HepG2 (cell line): ENCODE measurements around the gene CDK7. TPM values are rescaled to one million over a fixed set of nuclear protein-coding genes. Genes with fewer than 3 reads are reported as not detected.

Experiments
- ATAC-seq: fragments of 200-7000 bp; cut with Tn5 transposase; 3 replicates; pipeline ENCODE4 v1.9.1; 2020; ENCODE audit warnings: mild to moderate bottlenecking, moderate library complexity
- BruUV-seq: library from RNA; stranded (reverse); fragments of 400-500 nt; replicated peaks from 2 replicates; lab custom pipeline; 2021; lab: Mats Ljungman, UMichigan
- CTCF ChIA-PET: fragments of 300-600 bp; formaldehyde crosslinking; extraction: SDS; loops from one replicate; lab custom pipeline; 2021; ENCODE audit warnings: low total read pairs, inconsistent platforms, low intra/inter-chr PET ratio; lab: Yijun Ruan, JAX
- POLR2A ChIA-PET: fragments of 350-600 bp; sonication (Branson Sonifier 250); formaldehyde crosslinking; loops from one replicate; lab custom pipeline; 2020; ENCODE audit warnings: antibody characterized with exemption, inconsistent platforms; lab: Yijun Ruan, JAX
- DNase-seq: peaks from one replicate; pipeline ENCODE4 v3.0.0-alpha.2; 2015; ENCODE audit warnings: low spot score
- FAIRE-seq: peaks from 3 replicates; lab custom pipeline; 2011; peaks lifted over from hg19 to GRCh38; lab: Jason Lieb, UNC
- H2AFZ ChIP-seq: one replicate; pipeline ENCODE4 v1.6.1; 2011; ENCODE audit warnings: low read length, inconsistent platforms
- H3K27ac ChIP-seq: fragments of 300-600 bp; 3 replicates; pipeline ENCODE4 v1.8.0; 2011; ENCODE audit warnings: mixed run types, mild to moderate bottlenecking, mixed read lengths, low read length, inconsistent platforms; ENCODE audit not compliant: insufficient read depth; ENCODE audit errors: extremely low read length
- H3K27me3 ChIP-seq, 2 experiments: fragments of 200-600 bp in 1 of 2; 2 replicates in 1 of 2; 3 replicates in 1 of 2; pipeline versions ENCODE4 v1.6.0 to v1.8.0; 2011; ENCODE audit warnings: low read length in 2 of 2, mild to moderate bottlenecking in 2 of 2, moderate library complexity in 2 of 2, inconsistent platforms in 1 of 2; ENCODE audit not compliant: insufficient read depth in 2 of 2, control insufficient read depth in 1 of 2
- H3K36me3 ChIP-seq, 2 experiments: fragments of 200-600 bp in 1 of 2; replicated peaks in 1 of 2; 2 replicates in 1 of 2; 3 replicates in 1 of 2; pipeline versions ENCODE4 v1.5.1 to v1.8.0; 2011; ENCODE audit warnings: low read length in 2 of 2, inconsistent platforms in 1 of 2; ENCODE audit not compliant: insufficient read depth in 2 of 2, control insufficient read depth in 1 of 2
- H3K4me1 ChIP-seq: 2 replicates; pipeline ENCODE4 v1.5.1; 2012; ENCODE audit warnings: low read length, inconsistent platforms; ENCODE audit not compliant: insufficient read depth
- H3K4me2 ChIP-seq: 2 replicates; pipeline ENCODE4 v1.6.0; 2011; ENCODE audit warnings: low read depth, low read length, inconsistent platforms
- H3K4me3 ChIP-seq, 3 experiments: fragments of 200-600 bp in 1 of 3; sonication (generic), shearing (Covaris generic) in 1 of 3; replicated peaks in 1 of 3; 2 replicates each; pipeline ENCODE4 v1.5.1; 2011 to 2016; ENCODE audit warnings: low read length in 3 of 3, inconsistent platforms in 2 of 3, low read depth in 2 of 3, mild to moderate bottlenecking in 2 of 3, control low read depth in 1 of 3, mixed read lengths in 1 of 3; ENCODE audit not compliant: insufficient read depth in 1 of 3
- H3K79me2 ChIP-seq: one replicate; pipeline ENCODE4 v1.6.1; 2011; ENCODE audit warnings: low read length, inconsistent platforms; ENCODE audit not compliant: insufficient read depth
- H3K9ac ChIP-seq: 2 replicates; pipeline ENCODE4 v1.6.0; 2011; ENCODE audit warnings: mild to moderate bottlenecking, low read depth, low read length, inconsistent platforms; ENCODE audit not compliant: insufficient read depth
- H3K9me3 ChIP-seq: 2 replicates; pipeline ENCODE4 v1.5.1; 2012; ENCODE audit warnings: mild to moderate bottlenecking, low read length
- H4K20me1 ChIP-seq: 2 replicates; pipeline ENCODE4 v1.6.0; 2011; ENCODE audit warnings: inconsistent platforms, mild to moderate bottlenecking, low read length, moderate library complexity; ENCODE audit not compliant: insufficient read depth
- ATF7-NPFF ChIP-seq: sonication (generic); formaldehyde crosslinking; IDR thresholded peaks from 2 replicates; pipeline ENCODE4 v1.8.1; 2023; ENCODE audit warnings: mild to moderate bottlenecking, low read depth, missing genetic modification reagents, moderate library complexity
- GLMP ChIP-seq: sonication (generic); formaldehyde crosslinking; IDR thresholded peaks from 2 replicates; pipeline ENCODE4 v1.9.0; 2021; ENCODE audit warnings: missing genetic modification reagents, mild to moderate bottlenecking, borderline replicate concordance
- HOXD1 ChIP-seq: sonication (generic); formaldehyde crosslinking; IDR thresholded peaks from 2 replicates; pipeline ENCODE4 v1.5.0; 2020; ENCODE audit warnings: missing genetic modification reagents
- NCOR1 ChIP-seq: fragments of 200-600 bp; sonication (generic); IDR thresholded peaks from 2 replicates; pipeline ENCODE4 v1.7.0; 2017; ENCODE audit warnings: antibody characterized with exemption, low read length, borderline replicate concordance
- RARG ChIP-seq: sonication (generic); formaldehyde crosslinking; IDR thresholded peaks from 2 replicates; pipeline ENCODE4 v1.4.0; 2020; ENCODE audit warnings: low read depth, mild to moderate bottlenecking, missing genetic modification reagents
- ZNF235 ChIP-seq: sonication (generic); formaldehyde crosslinking; IDR thresholded peaks from 2 replicates; pipeline ENCODE4 v1.8.1; 2023; ENCODE audit warnings: mild to moderate bottlenecking, missing genetic modification reagents, borderline replicate concordance
- ZNF264 ChIP-seq: sonication (generic); formaldehyde crosslinking; IDR thresholded peaks from 2 replicates; pipeline ENCODE4 v1.4.0; 2020; ENCODE audit warnings: missing genetic modification reagents
- ZNF33A ChIP-seq: sonication (generic); formaldehyde crosslinking; IDR thresholded peaks from 2 replicates; pipeline ENCODE4 v1.5.1; 2020; ENCODE audit warnings: missing genetic modification reagents, mild to moderate bottlenecking, moderate library complexity, borderline replicate concordance
- ZNF354B ChIP-seq: sonication (generic); formaldehyde crosslinking; IDR thresholded peaks from 2 replicates; pipeline ENCODE4 v1.8.0; 2022; ENCODE audit warnings: mild to moderate bottlenecking, missing genetic modification reagents
- ZNF749 ChIP-seq: sonication (generic); formaldehyde crosslinking; IDR thresholded peaks from 2 replicates; pipeline ENCODE4 v1.8.0; 2022; ENCODE audit warnings: mild to moderate bottlenecking, missing genetic modification reagents, moderate library complexity, borderline replicate concordance
- ZNF790 ChIP-seq: sonication (generic); formaldehyde crosslinking; IDR thresholded peaks from 2 replicates; pipeline ENCODE4 v1.8.0; 2022; ENCODE audit warnings: missing genetic modification reagents, mild to moderate bottlenecking, borderline replicate concordance
- WGBS: methylation state at CpG from one replicate; pipeline ENCODE4 v1.1.6; 2017; ENCODE audit warnings: low lambda C conversion rate; 5-methylcytosine and 5-hydroxymethylcytosine counted together
- in situ Hi-C: cut with HindIII; loops from 2 replicates; pipeline ENCODE4 v1.10.0; 2017; ENCODE audit warnings: low pct_unique_long_range_greater_than_20kb; ENCODE audit not compliant: extremely low pct_ligation_motif_present
- intact Hi-C: fragments of 100-400 bp; cut with micrococcal nuclease; formaldehyde crosslinking; loops from one replicate; pipeline ENCODE4 v1.10.0; 2022; ENCODE audit not compliant: unreplicated experiment
- polyA plus RNA-seq, 8 experiments: library from polyadenylated mRNA; depleted of rRNA in 3 of 8; stranded (reverse) in 7 of 8; unstranded in 1 of 8; fragments of >200 nt; fragmentation: Illumina TruSeq in 4 of 8; extraction: Trizol in 4 of 8; gene quantifications; 2 replicates each; pipeline versions ENCODE4 v1.2.1 to v1.2.3, GENCODE V29; 2011 to 2016; ENCODE audit warnings: low read depth in 4 of 8, missing spikeins in 1 of 8, mixed read lengths in 1 of 8; ENCODE audit not compliant: insufficient read depth in 1 of 8
- total RNA-seq, 5 experiments: library from RNA; depleted of rRNA; stranded (reverse); fragments of >200 nt; fragmentation: Illumina TruSeq; extraction: Trizol; gene quantifications; 2 replicates each; pipeline ENCODE4 v1.2.3, GENCODE V29; 2016; ENCODE audit warnings: low read depth in 1 of 5
- TF ChIP-seq, protein P1 (sequence below): sonication (generic); formaldehyde crosslinking; IDR thresholded peaks from 2 replicates; pipeline ENCODE4 v1.5.0; 2020; ENCODE audit warnings: missing genetic modification reagents, mild to moderate bottlenecking, borderline replicate concordance
- TF ChIP-seq, protein P2 (sequence below): sonication (generic); formaldehyde crosslinking; IDR thresholded peaks from 2 replicates; pipeline ENCODE4 v1.8.0; 2022; ENCODE audit warnings: mild to moderate bottlenecking, missing genetic modification reagents, moderate library complexity
- TF ChIP-seq, protein P3 (sequence below): sonication (generic); formaldehyde crosslinking; IDR thresholded peaks from 2 replicates; pipeline ENCODE4 v1.4.0; 2020; ENCODE audit warnings: low read depth, missing genetic modification reagents

The CDK7 gene
- total and polyA plus RNA-seq, 2 of the 13 experiments (the other 11 are each of a cell fraction or from before 2014, with no cell fraction given): 41.2 to 54.9 TPM

DNA sequence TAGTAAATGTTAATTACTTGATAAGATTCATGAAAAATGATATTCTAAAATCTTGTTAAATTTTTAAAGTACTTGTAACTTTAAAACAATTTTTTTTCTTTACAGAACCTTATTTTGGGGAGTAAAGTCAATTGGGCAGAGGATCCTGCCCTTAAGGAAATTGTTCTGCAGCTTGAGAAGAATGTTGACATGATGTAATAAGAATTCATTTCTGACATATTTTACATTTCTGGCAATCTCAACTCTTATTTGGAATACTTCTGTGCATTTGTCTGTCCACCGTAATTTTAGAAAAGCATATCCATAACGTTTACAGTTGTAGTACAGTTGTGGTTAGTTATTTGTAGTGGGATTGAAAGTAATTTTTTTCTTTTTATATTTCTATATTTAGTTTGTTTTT, 25.1 kb upstream of the CDK7 start:
- no peaks in the 10 kb centered on the region for H3K27me3 ChIP-seq
- H3K27ac ChIP-seq: no peak overlapping the region
- H3K9me3 ChIP-seq: no peaks in the 10 kb centered on the region
- H3K4me2 ChIP-seq: no peak overlapping the region
- no peak for ATAC-seq
- no peak for FAIRE-seq
- H2AFZ ChIP-seq: no peak overlapping the region
- DNase-seq: no peak
- CTCF ChIA-PET: no interaction called here
- TF ChIP-seq ZNF354B (CRISPR knock-in tag) (no peak), NCOR1 (no peak), GLMP (no peak), ZNF790 (no peak), ZNF33A (CRISPR knock-in tag) (no peak), ZNF749 (CRISPR knock-in tag) (no peak), ATF7-NPFF (no peak), ZNF264 (no peak), RARG (no peak), HOXD1 (CRISPR knock-in tag) (no peak), ZNF235 (CRISPR knock-in tag) (no peak)
- TF ChIP-seq, protein P1, sequence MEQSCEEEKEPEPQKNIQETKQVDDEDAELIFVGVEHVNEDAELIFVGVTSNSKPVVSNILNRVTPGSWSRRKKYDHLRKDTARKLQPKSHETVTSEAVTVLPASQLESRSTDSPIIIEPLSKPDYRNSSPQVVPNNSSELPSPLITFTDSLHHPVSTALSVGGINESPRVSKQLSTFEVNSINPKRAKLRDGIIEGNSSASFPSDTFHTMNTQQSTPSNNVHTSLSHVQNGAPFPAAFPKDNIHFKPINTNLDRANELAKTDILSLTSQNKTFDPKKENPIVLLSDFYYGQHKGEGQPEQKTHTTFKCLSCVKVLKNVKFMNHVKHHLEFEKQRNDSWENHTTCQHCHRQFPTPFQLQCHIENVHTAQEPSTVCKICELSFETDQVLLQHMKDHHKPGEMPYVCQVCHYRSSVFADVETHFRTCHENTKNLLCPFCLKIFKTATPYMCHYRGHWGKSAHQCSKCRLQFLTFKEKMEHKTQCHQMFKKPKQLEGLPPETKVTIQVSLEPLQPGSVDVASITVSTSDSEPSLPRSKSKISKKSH (CRISPR knock-in tag): no peak
- TF ChIP-seq, protein P2, sequence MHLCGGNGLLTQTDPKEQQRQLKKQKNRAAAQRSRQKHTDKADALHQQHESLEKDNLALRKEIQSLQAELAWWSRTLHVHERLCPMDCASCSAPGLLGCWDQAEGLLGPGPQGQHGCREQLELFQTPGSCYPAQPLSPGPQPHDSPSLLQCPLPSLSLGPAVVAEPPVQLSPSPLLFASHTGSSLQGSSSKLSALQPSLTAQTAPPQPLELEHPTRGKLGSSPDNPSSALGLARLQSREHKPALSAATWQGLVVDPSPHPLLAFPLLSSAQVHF (CRISPR knock-in tag): no peak
- TF ChIP-seq, protein P3, sequence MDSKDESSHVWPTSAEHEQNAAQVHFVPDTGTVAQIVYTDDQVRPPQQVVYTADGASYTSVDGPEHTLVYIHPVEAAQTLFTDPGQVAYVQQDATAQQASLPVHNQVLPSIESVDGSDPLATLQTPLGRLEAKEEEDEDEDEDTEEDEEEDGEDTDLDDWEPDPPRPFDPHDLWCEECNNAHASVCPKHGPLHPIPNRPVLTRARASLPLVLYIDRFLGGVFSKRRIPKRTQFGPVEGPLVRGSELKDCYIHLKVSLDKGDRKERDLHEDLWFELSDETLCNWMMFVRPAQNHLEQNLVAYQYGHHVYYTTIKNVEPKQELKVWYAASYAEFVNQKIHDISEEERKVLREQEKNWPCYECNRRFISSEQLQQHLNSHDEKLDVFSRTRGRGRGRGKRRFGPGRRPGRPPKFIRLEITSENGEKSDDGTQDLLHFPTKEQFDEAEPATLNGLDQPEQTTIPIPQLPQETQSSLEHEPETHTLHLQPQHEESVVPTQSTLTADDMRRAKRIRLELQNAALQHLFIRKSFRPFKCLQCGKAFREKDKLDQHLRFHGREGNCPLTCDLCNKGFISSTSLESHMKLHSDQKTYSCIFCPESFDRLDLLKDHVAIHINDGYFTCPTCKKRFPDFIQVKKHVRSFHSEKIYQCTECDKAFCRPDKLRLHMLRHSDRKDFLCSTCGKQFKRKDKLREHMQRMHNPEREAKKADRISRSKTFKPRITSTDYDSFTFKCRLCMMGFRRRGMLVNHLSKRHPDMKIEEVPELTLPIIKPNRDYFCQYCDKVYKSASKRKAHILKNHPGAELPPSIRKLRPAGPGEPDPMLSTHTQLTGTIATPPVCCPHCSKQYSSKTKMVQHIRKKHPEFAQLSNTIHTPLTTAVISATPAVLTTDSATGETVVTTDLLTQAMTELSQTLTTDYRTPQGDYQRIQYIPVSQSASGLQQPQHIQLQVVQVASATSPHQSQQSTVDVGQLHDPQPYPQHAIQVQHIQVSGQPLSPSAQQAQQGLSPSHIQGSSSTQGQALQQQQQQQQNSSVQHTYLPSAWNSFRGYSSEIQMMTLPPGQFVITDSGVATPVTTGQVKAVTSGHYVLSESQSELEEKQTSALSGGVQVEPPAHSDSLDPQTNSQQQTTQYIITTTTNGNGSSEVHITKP (CRISPR knock-in tag): no peak
- H3K79me2 ChIP-seq: no peaks in the 10 kb centered on the region
- H3K4me1 ChIP-seq: peaks cover 27% of the 10 kb centered on the region
- in situ Hi-C loops: no loop called here
- H3K36me3 ChIP-seq: peaks cover 0 to 2% of the 10 kb centered on the region in 2 experiments; a peak in 1 of 5 replicates
- no peak overlapping the region for H3K4me3 ChIP-seq
- H4K20me1 ChIP-seq: no peaks in the 10 kb centered on the region
- intact Hi-C loops: no loop called here
- POLR2A ChIA-PET: no interaction called here
- BruUV-seq: no TSS peak
- H3K9ac ChIP-seq: no peak overlapping the region
- 90% methylated on average over 2 of the region's 2 CpGs for WGBS
